Glomerular endothelial cell (primary cell): ENCODE results near the gene DPYSL4. TPM values are rescaled to one million over a fixed set of nuclear protein-coding genes. Genes with fewer than 3 reads are reported as not detected.

Experiments used
- total RNA-seq: library from RNA; depleted of rRNA; stranded (reverse); fragments of >200 nt; gene quantifications from 2 replicates; pipeline ENCODE4 v1.2.3, GENCODE V29; 2015

Gene DPYSL4
- total RNA-seq, 1 donor from 2014 or later: 42.2 TPM

Other genes with a start within 250 kb of the DPYSL4 start
- 127 and 134 TPM in 2 replicates for gene BNIP3, start 205.0 kb upstream of the DPYSL4 start, total RNA-seq
- gene JAKMIP3, start 121.0 kb upstream of the DPYSL4 start, total RNA-seq: 0.05 and 0.12 TPM in 2 replicates
- gene STK32C, start 121.0 kb downstream of the DPYSL4 start, total RNA-seq: 7.8 and 11.8 TPM in 2 replicates
- 8.5 and 18.4 TPM in 2 replicates for gene LRRC27, start 145.2 kb downstream of the DPYSL4 start, total RNA-seq
- gene PWWP2B, start 210.3 kb downstream of the DPYSL4 start, total RNA-seq: 13.4 and 17.3 TPM in 2 replicates